K562 (cell line): ENCODE measurements around the gene PSMB10. TPM values are rescaled to one million over a fixed set of nuclear protein-coding genes. Genes with fewer than 3 reads are reported as not detected.
A peak's percentile ranks its signal among the peaks of the same experiment; 100 is the strongest.

Experiments used
- ATAC-seq: fragments of 200-7000 bp; cut with Tn5 transposase; 3 replicates; pipeline ENCODE4 v1.9.1; 2020; ENCODE audit warnings: moderate library complexity
- BruUV-seq: library from RNA; stranded (reverse); fragments of 400-500 nt; replicated peaks from 2 replicates; lab custom pipeline; 2021; lab: Mats Ljungman, UMichigan
- CTCF ChIA-PET: fragments of 300-600 bp; formaldehyde crosslinking; extraction: SDS; loops from one replicate; lab custom pipeline; 2021; ENCODE audit warnings: low intra/inter-chr PET ratio; lab: Yijun Ruan, JAX
- POLR2A ChIA-PET: fragments of 300-600, 350-650 bp; sonication (Branson Sonifier 250); formaldehyde crosslinking; extraction: SDS; loops from one replicate; lab custom pipeline; 2021; ENCODE audit warnings: antibody characterized with exemption, inconsistent platforms; lab: Yijun Ruan, JAX
- DNase-seq, 4 experiments: peaks; one replicate each; pipeline versions ENCODE4 v3.0.0 to v3.0.0-alpha.2; 2011 to 2018; ENCODE audit warnings: low spot score in 3 of 4, mixed read lengths in 3 of 4; ENCODE audit errors: extremely low read depth in 1 of 4
- FAIRE-seq: peaks from 2 replicates; lab custom pipeline; 2011; peaks lifted over from hg19 to GRCh38; lab: Jason Lieb, UNC
- H2AFZ ChIP-seq: 2 replicates; pipeline ENCODE4 v1.6.0; 2011; ENCODE audit warnings: low read depth, low read length, control low read depth, inconsistent platforms
- H3K27ac ChIP-seq: fragments of 200-600 bp; 3 replicates; pipeline ENCODE4 v1.8.0; 2011; ENCODE audit warnings: low read depth, mild to moderate bottlenecking, control low read depth, inconsistent platforms, low read length, moderate library complexity, mixed read lengths; ENCODE audit errors: extremely low read depth
- H3K27me3 ChIP-seq, 2 experiments: fragments of 300-600 bp in 1 of 2; 2 replicates in 1 of 2; 3 replicates in 1 of 2; pipeline versions ENCODE4 v1.6.0 to v1.8.0; 2011; ENCODE audit warnings: inconsistent platforms in 2 of 2, low read length in 2 of 2, mild to moderate bottlenecking in 1 of 2, mixed read lengths in 1 of 2, moderate library complexity in 1 of 2; ENCODE audit not compliant: control insufficient read depth in 2 of 2, insufficient read depth in 2 of 2
- H3K36me3 ChIP-seq: fragments of 300-600 bp; 3 replicates; pipeline ENCODE4 v1.8.0; 2011; ENCODE audit warnings: mild to moderate bottlenecking, low read length, inconsistent platforms; ENCODE audit not compliant: control insufficient read depth, insufficient read depth
- H3K4me1 ChIP-seq, 2 experiments: fragments of 200-600 bp in 1 of 2; replicated peaks in 1 of 2; 2 replicates in 1 of 2; 3 replicates in 1 of 2; pipeline versions ENCODE4 v1.5.1 to v1.8.0; 2011; ENCODE audit warnings: inconsistent platforms in 2 of 2, low read length in 2 of 2, mild to moderate bottlenecking in 1 of 2, mixed read lengths in 1 of 2, moderate library complexity in 1 of 2; ENCODE audit not compliant: control insufficient read depth in 2 of 2, insufficient read depth in 2 of 2
- H3K4me2 ChIP-seq: 2 replicates; pipeline ENCODE4 v1.6.1; 2011; ENCODE audit warnings: low read length, control low read depth, inconsistent platforms, mixed read lengths; ENCODE audit not compliant: insufficient read depth
- H3K4me3 ChIP-seq: fragments of 200-600 bp; sonication (generic), shearing (Covaris generic); 2 replicates; pipeline ENCODE4 v1.5.1; 2016; ENCODE audit warnings: control low read depth, inconsistent platforms
- H3K79me2 ChIP-seq: fragments of 200-600 bp; 3 replicates; pipeline ENCODE4 v1.8.0; 2011; ENCODE audit warnings: low read length, inconsistent platforms; ENCODE audit not compliant: control insufficient read depth, insufficient read depth
- H3K9ac ChIP-seq, 2 experiments: 2 replicates each; pipeline versions ENCODE4 v1.6.0 to v1.6.1; 2011; ENCODE audit warnings: low read depth in 2 of 2, low read length in 2 of 2, control low read depth in 1 of 2, inconsistent platforms in 1 of 2, mild to moderate bottlenecking in 1 of 2, mixed read lengths in 1 of 2; ENCODE audit not compliant: insufficient read depth in 1 of 2
- H3K9me1 ChIP-seq: one replicate; pipeline ENCODE4 v1.6.0; 2011; ENCODE audit warnings: inconsistent platforms, mild to moderate bottlenecking, low read length, moderate library complexity; ENCODE audit not compliant: control insufficient read depth, insufficient read depth
- H3K9me3 ChIP-seq: replicated peaks from 2 replicates; pipeline ENCODE4 v1.5.1; 2011; ENCODE audit warnings: low read depth, low read length, inconsistent platforms; ENCODE audit not compliant: control insufficient read depth, insufficient read depth
- H4K20me1 ChIP-seq: replicated peaks from 2 replicates; pipeline ENCODE4 v1.6.1; 2011; ENCODE audit warnings: low read length, inconsistent platforms, mixed read lengths; ENCODE audit not compliant: control insufficient read depth, insufficient read depth
- CBX5 ChIP-seq: IDR thresholded peaks from 2 replicates; pipeline ENCODE4 v1.6.1; 2014; ENCODE audit warnings: low read depth, borderline replicate concordance
- ELF4 ChIP-seq: fragments of 450-650 bp; formaldehyde crosslinking; IDR thresholded peaks from 2 replicates; pipeline ENCODE4 v1.4.0; 2022; ENCODE audit warnings: missing genetic modification characterization
- HCFC1 ChIP-seq: IDR thresholded peaks from 2 replicates; pipeline ENCODE4 v1.6.1; 2012; ENCODE audit warnings: low read depth, low read length, improper control_type of control experiment
- PHF8 ChIP-seq: fragments of 200-600 bp; sonication (generic); IDR thresholded peaks from 2 replicates; pipeline ENCODE4 v1.6.1; 2012; ENCODE audit warnings: mixed run types, mild to moderate bottlenecking, inconsistent platforms, low read length, moderate library complexity, borderline replicate concordance
- RBFOX2 ChIP-seq: fragments of 200-400 bp; formaldehyde crosslinking; IDR thresholded peaks from 2 replicates; pipeline ENCODE4 v1.6.1; 2017; ENCODE audit warnings: low read depth, mild to moderate bottlenecking, low read length, moderate library complexity
- WGBS: fragments of 100-300 bp; shearing (Covaris generic); methylation state at CpG from one replicate; pipeline ENCODE4 v1.1.6; 2016; ENCODE audit warnings: low coverage, mixed read lengths; ENCODE audit not compliant: insufficient coverage; ENCODE audit errors: missing lambda C conversion rate; 5-methylcytosine and 5-hydroxymethylcytosine counted together
- in situ Hi-C: fragments of 300-500 bp; cut with MboI; formaldehyde crosslinking; loops from 4 replicates; pipeline ENCODE4 v1.15.0; 2018; ENCODE audit warnings: inconsistent platforms, mixed read lengths
- intact Hi-C: fragments of 100-400 bp; cut with micrococcal nuclease; formaldehyde crosslinking; loops from 2 replicates; pipeline ENCODE4 v1.14.2; 2022
- polyA plus RNA-seq, 8 experiments: library from polyadenylated mRNA; depleted of rRNA in 4 of 8; stranded (reverse) in 5 of 8; unstranded in 3 of 8; fragments of >200 nt; fragmentation: Nextera tagmentation in 2 of 8; fragmentation: Illumina TruSeq in 1 of 8; extraction: Ambion mirVana in 2 of 8; extraction: Trizol in 1 of 8; gene quantifications; 2 replicates each; pipeline versions ENCODE4 v1.2.1 to v1.2.3, GENCODE V29; 2011 to 2014; ENCODE audit warnings: inconsistent platforms in 1 of 8, missing spikeins in 1 of 8
- total RNA-seq, 7 experiments: library from RNA; depleted of rRNA in 6 of 7; stranded (reverse); fragments of >200 nt in 6 of 7; fragmentation: Illumina TruSeq in 2 of 7; extraction: Trizol in 2 of 7; gene quantifications; 2 replicates each; pipeline versions ENCODE4 v1.2.1 to v1.2.3, GENCODE V29; 2011 to 2021; ENCODE audit warnings: low replicate concordance in 1 of 7
- TF ChIP-seq, protein P1 (sequence below): sonication (generic); formaldehyde crosslinking; IDR thresholded peaks from 2 replicates; pipeline ENCODE4 v1.8.0; 2023; ENCODE audit warnings: missing genetic modification reagents, mild to moderate bottlenecking, borderline replicate concordance
- TF ChIP-seq, protein P2 (sequence below): fragments of 450-650 bp; conservative IDR thresholded peaks from 2 replicates; pipeline ENCODE4 v1.6.1; 2016; ENCODE audit warnings: missing genetic modification characterization, low read depth, mild to moderate bottlenecking, control low read depth, missing compliant biosample characterization
- TF ChIP-seq, protein P3 (sequence below), 2 experiments: IDR thresholded peaks; 2 replicates each; pipeline ENCODE4 v1.6.1; 2011; ENCODE audit warnings: borderline replicate concordance in 1 of 2, control low read depth in 1 of 2, low read depth in 1 of 2, low read length in 1 of 2, mild to moderate bottlenecking in 1 of 2, mixed read lengths in 1 of 2, moderate library complexity in 1 of 2; ENCODE audit not compliant: insufficient read depth in 1 of 2, insufficient read length in 1 of 2, poor library complexity in 1 of 2, severe bottlenecking in 1 of 2; ENCODE audit errors: extremely low read depth in 1 of 2

PSMB10 gene
- total and polyA plus RNA-seq, 9 of the 15 experiments (the other 6 are each of a cell fraction or from before 2014, with no cell fraction given) = 11.7 to 105 (median 51.0) TPM

DNA sequence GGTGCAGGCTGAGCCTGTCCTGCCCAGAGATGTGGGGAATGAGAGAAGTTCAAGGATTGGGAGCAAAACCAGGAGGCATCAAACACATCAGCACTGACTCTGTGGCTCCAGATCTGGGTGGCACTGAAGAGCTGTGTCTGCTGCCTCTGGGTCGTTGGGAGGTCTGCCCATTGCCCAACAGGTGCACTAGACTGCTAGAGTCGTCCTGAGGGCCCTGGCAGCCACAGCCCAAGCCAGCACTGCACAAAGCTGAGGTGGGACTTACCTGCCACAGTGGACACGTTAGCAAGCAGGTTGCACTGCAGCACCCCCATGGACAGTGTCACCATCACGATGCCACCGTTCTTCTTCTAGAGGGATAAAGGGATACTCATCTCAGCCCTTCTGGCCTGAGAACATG lies 40.4 kb upstream of the PSMB10 start (continued):
- TF ChIP-seq, protein P1, sequence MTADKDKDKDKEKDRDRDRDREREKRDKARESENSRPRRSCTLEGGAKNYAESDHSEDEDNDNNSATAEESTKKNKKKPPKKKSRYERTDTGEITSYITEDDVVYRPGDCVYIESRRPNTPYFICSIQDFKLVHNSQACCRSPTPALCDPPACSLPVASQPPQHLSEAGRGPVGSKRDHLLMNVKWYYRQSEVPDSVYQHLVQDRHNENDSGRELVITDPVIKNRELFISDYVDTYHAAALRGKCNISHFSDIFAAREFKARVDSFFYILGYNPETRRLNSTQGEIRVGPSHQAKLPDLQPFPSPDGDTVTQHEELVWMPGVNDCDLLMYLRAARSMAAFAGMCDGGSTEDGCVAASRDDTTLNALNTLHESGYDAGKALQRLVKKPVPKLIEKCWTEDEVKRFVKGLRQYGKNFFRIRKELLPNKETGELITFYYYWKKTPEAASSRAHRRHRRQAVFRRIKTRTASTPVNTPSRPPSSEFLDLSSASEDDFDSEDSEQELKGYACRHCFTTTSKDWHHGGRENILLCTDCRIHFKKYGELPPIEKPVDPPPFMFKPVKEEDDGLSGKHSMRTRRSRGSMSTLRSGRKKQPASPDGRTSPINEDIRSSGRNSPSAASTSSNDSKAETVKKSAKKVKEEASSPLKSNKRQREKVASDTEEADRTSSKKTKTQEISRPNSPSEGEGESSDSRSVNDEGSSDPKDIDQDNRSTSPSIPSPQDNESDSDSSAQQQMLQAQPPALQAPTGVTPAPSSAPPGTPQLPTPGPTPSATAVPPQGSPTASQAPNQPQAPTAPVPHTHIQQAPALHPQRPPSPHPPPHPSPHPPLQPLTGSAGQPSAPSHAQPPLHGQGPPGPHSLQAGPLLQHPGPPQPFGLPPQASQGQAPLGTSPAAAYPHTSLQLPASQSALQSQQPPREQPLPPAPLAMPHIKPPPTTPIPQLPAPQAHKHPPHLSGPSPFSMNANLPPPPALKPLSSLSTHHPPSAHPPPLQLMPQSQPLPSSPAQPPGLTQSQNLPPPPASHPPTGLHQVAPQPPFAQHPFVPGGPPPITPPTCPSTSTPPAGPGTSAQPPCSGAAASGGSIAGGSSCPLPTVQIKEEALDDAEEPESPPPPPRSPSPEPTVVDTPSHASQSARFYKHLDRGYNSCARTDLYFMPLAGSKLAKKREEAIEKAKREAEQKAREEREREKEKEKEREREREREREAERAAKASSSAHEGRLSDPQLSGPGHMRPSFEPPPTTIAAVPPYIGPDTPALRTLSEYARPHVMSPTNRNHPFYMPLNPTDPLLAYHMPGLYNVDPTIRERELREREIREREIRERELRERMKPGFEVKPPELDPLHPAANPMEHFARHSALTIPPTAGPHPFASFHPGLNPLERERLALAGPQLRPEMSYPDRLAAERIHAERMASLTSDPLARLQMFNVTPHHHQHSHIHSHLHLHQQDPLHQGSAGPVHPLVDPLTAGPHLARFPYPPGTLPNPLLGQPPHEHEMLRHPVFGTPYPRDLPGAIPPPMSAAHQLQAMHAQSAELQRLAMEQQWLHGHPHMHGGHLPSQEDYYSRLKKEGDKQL = no peak
- no peak for TF ChIP-seq PHF8
- no peak for TF ChIP-seq HCFC1

DNA sequence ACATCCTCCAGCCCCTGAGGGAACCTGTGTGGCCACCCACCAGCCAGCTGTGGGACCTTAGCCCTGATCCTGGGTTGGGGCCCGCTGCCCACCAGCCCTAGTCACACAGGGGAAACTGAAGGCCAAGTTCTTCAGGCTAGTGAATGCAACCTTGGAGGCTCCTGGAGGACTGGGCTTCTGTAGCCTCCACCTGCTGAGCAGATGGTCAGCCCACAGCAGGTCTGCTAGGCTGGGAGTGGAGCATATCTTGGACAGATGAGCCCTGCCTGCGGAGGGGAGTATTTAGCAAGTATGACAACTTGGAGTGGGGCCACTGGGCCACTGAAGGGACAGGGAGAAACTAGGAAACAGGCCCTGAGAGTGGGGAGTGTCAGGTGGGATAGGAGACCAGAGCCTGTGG lies 39.6 kb upstream of the PSMB10 start:
- no peak overlapping the region for H3K4me3 ChIP-seq
- peak overlapping the region in 1 of 2 experiments; percentile 68; a peak in 1 of 4 replicates for H3K9ac ChIP-seq
- H3K9me1 ChIP-seq = no peaks in the 10 kb centered on the region
- 43% methylated on average over 2 of the region's 2 CpGs for WGBS
- H2AFZ ChIP-seq = 0 out of 2 replicates have a peak overlapping the region, but pooled peaks have one; percentile 67
- FAIRE-seq (no peak), DNase-seq (no peak), ATAC-seq (peak; percentile 64)
- H3K9me3 ChIP-seq = no peaks in the 10 kb centered on the region
- ChIA-PET POLR2A (interaction anchor here (0.5 kb wide), 1 partner anchor 270 kb away, joined by 3 read pairs; no protein-coding TSS in a partner anchor), CTCF (no interaction called here)
- no TSS peak for BruUV-seq
- peaks cover 0 to 16% of the 10 kb centered on the region in 2 experiments; a peak in 3 of 5 replicates for H3K4me1 ChIP-seq
- H3K36me3 ChIP-seq = no peaks in the 10 kb centered on the region
- H3K4me2 ChIP-seq = no peak overlapping the region; the same call in 1 of the 2 replicates
- peaks cover 0 to 4% of the 10 kb centered on the region in 2 experiments; a peak in 1 of 5 replicates for H3K27me3 ChIP-seq
- intact Hi-C loops = no loop called here
- H3K79me2 ChIP-seq = no peaks in the 10 kb centered on the region
- H3K27ac ChIP-seq = no peak overlapping the region
- in situ Hi-C loops = no loop called here
- H4K20me1 ChIP-seq = no peaks in the 10 kb centered on the region
- TF ChIP-seq, protein P2, sequence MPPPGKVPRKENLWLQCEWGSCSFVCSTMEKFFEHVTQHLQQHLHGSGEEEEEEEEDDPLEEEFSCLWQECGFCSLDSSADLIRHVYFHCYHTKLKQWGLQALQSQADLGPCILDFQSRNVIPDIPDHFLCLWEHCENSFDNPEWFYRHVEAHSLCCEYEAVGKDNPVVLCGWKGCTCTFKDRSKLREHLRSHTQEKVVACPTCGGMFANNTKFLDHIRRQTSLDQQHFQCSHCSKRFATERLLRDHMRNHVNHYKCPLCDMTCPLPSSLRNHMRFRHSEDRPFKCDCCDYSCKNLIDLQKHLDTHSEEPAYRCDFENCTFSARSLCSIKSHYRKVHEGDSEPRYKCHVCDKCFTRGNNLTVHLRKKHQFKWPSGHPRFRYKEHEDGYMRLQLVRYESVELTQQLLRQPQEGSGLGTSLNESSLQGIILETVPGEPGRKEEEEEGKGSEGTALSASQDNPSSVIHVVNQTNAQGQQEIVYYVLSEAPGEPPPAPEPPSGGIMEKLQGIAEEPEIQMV = no peak
- TF ChIP-seq, protein P3, sequence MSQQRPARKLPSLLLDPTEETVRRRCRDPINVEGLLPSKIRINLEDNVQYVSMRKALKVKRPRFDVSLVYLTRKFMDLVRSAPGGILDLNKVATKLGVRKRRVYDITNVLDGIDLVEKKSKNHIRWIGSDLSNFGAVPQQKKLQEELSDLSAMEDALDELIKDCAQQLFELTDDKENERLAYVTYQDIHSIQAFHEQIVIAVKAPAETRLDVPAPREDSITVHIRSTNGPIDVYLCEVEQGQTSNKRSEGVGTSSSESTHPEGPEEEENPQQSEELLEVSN (IDR thresholded peaks at IDR 0.05; ENCODE audit: borderline replicate concordance in 1 of 2, extremely low read depth in 1 of 2, insufficient read depth in 1 of 2, insufficient read length in 1 of 2, low read depth in 1 of 2, low read length in 1 of 2, poor library complexity in 1 of 2, severe bottlenecking in 1 of 2) = peak in 1 of 2 experiments; percentile 26
- no peak for TF ChIP-seq CBX5
- no peak for TF ChIP-seq RBFOX2
- no peak for TF ChIP-seq ELF4 (CRISPR knock-in tag)
